Keratinocyte (primary cell): ENCODE data around the gene PKNOX2. TPM values are rescaled to one million over a fixed set of nuclear protein-coding genes. Genes with fewer than 3 reads are reported as not detected.

Source experiments
- DNase-seq: peaks from one replicate; pipeline ENCODE4 v3.0.0-alpha.2; 2011; ENCODE audit warnings: low read depth, missing footprints, low spot score
- FAIRE-seq: peaks from 2 replicates; lab custom pipeline; 2011; peaks lifted over from hg19 to GRCh38; lab: Jason Lieb, UNC
- H2AFZ ChIP-seq: 2 replicates; pipeline ENCODE4 v1.6.0; 2012; ENCODE audit warnings: low read length, control low read depth, inconsistent platforms; ENCODE audit not compliant: control insufficient read depth
- H3K27ac ChIP-seq: 2 replicates; pipeline ENCODE4 v1.5.1; 2011; ENCODE audit warnings: low read length; ENCODE audit not compliant: control insufficient read depth, insufficient read depth
- H3K27me3 ChIP-seq: 3 replicates; pipeline ENCODE4 v1.6.0; 2011; ENCODE audit warnings: low read length; ENCODE audit not compliant: control insufficient read depth, insufficient read depth; ENCODE audit errors: extremely low read depth
- H3K36me3 ChIP-seq, 2 experiments: 2 replicates in 1 of 2; 3 replicates in 1 of 2; pipeline ENCODE4 v1.5.1; 2011; ENCODE audit warnings: low read length in 2 of 2, mild to moderate bottlenecking in 1 of 2; ENCODE audit not compliant: control insufficient read depth in 2 of 2, insufficient read depth in 2 of 2; ENCODE audit errors: extremely low read depth in 1 of 2
- H3K4me1 ChIP-seq: 3 replicates; pipeline ENCODE4 v1.5.1; 2011; ENCODE audit warnings: low read length; ENCODE audit not compliant: control insufficient read depth, insufficient read depth; ENCODE audit errors: extremely low read depth
- H3K4me2 ChIP-seq: 3 replicates; pipeline ENCODE4 v1.6.0; 2011; ENCODE audit warnings: low read depth, low read length; ENCODE audit not compliant: control insufficient read depth, insufficient read depth; ENCODE audit errors: extremely low read depth
- H3K4me3 ChIP-seq, 3 experiments: fragments of 200-600 bp in 1 of 3; sonication (generic) in 1 of 3; 2 replicates in 2 of 3; 3 replicates in 1 of 3; pipeline ENCODE4 v1.5.1; 2011 to 2016; ENCODE audit warnings: low read length in 3 of 3, mild to moderate bottlenecking in 3 of 3, control low read depth in 2 of 3, inconsistent platforms in 1 of 3, low read depth in 1 of 3, mixed read lengths in 1 of 3, mixed run types in 1 of 3, moderate library complexity in 1 of 3; ENCODE audit not compliant: control insufficient read depth in 2 of 3, insufficient read depth in 2 of 3; ENCODE audit errors: extremely low read depth in 1 of 3
- H3K79me2 ChIP-seq: 2 replicates; pipeline ENCODE4 v1.6.0; 2012; ENCODE audit warnings: low read length; ENCODE audit not compliant: control insufficient read depth, insufficient read depth
- H3K9ac ChIP-seq: 3 replicates; pipeline ENCODE4 v1.6.0; 2011; ENCODE audit warnings: low read length; ENCODE audit not compliant: control insufficient read depth, insufficient read depth; ENCODE audit errors: extremely low read depth
- H3K9me1 ChIP-seq: 3 replicates; pipeline ENCODE4 v1.6.0; 2011; ENCODE audit warnings: low read length; ENCODE audit not compliant: control insufficient read depth, insufficient read depth; ENCODE audit errors: extremely low read depth
- H3K9me3 ChIP-seq: 2 replicates; pipeline ENCODE4 v1.5.1; 2012; ENCODE audit warnings: low read depth, low read length; ENCODE audit not compliant: control insufficient read depth
- H4K20me1 ChIP-seq: 3 replicates; pipeline ENCODE4 v1.6.0; 2011; ENCODE audit warnings: low read length; ENCODE audit not compliant: control insufficient read depth, insufficient read depth; ENCODE audit errors: extremely low read depth
- CTCF ChIP-seq, 3 experiments: IDR thresholded peaks in 1 of 3; conservative IDR thresholded peaks in 1 of 3; optimal IDR thresholded peaks in 1 of 3; 2 replicates in 2 of 3; 3 replicates in 1 of 3; pipeline versions ENCODE3 to v1.5.1; 2011; ENCODE audit warnings: low read length in 3 of 3, mild to moderate bottlenecking in 3 of 3, moderate library complexity in 2 of 3, control low read depth in 1 of 3, inconsistent platforms in 1 of 3; ENCODE audit not compliant: insufficient read depth in 2 of 3; ENCODE audit errors: extremely low read depth in 1 of 3
- EZH2 ChIP-seq: IDR thresholded peaks from one replicate; pipeline ENCODE4 v1.6.1; 2012; ENCODE audit warnings: inconsistent platforms, mild to moderate bottlenecking, low read length, moderate library complexity
- dilution Hi-C: fragments of 300-500 bp; cut with MboI; formaldehyde crosslinking; loops from one replicate; pipeline ENCODE4 v1.7.0; 2020; ENCODE audit warnings: low sequenced_read_pairs; ENCODE audit not compliant: extremely low pct_ligation_motif_present
- polyA plus RNA-seq, 5 experiments: library from polyadenylated mRNA; depleted of rRNA in 3 of 5; stranded (reverse) in 3 of 5; stranded (forward) in 1 of 5; unstranded in 1 of 5; fragments of >200 nt; gene quantifications; 1 replicate in 1 of 5; 2 replicates in 3 of 5; 3 replicates in 1 of 5; pipeline versions ENCODE4 v1.2.1 to v1.2.3, GENCODE V29; 2011 to 2012; ENCODE audit warnings: missing spikeins in 2 of 5, low read depth in 1 of 5, low replicate concordance in 1 of 5

PKNOX2 gene
- polyA plus RNA-seq, 1 donor (not counting 4 experiments of a cell fraction or from before 2014, with no cell fraction given) = 0.05 TPM

GRCh38 chr11:125223901-125224361 is 59.4 kb downstream of the PKNOX2 start:
- DNase-seq = no peak
- no peaks in the 10 kb centered on the region for H3K9me1 ChIP-seq
- dilution Hi-C loops = no loop called here
- no peak overlapping the region for H3K9ac ChIP-seq
- no peak overlapping the region for H2AFZ ChIP-seq
- H4K20me1 ChIP-seq = no peaks in the 10 kb centered on the region
- no peaks in the 10 kb centered on the region for H3K36me3 ChIP-seq
- H3K27me3 ChIP-seq = peaks cover 7% of the 10 kb centered on the region
- no peaks in the 10 kb centered on the region for H3K79me2 ChIP-seq
- H3K4me2 ChIP-seq = no peak overlapping the region
- no peaks in the 10 kb centered on the region for H3K9me3 ChIP-seq
- FAIRE-seq = no peak
- no peak overlapping the region for H3K4me3 ChIP-seq
- H3K27ac ChIP-seq = no peak overlapping the region
- H3K4me1 ChIP-seq = no peaks in the 10 kb centered on the region
- TF ChIP-seq EZH2 (no peak), CTCF (optimal IDR thresholded peaks at IDR 0.05 in 1 of 3, IDR thresholded peaks at IDR 0.05 in 1 of 3, conservative IDR thresholded peaks at IDR 0.05 in 1 of 3; ENCODE audit: extremely low read depth in 1 of 3, insufficient read depth in 2 of 3, low read length in 3 of 3) (no peak)

GRCh38 chr11:125224391-125225021 is 60.0 kb downstream of the PKNOX2 start:
- Histone ChIP-seq H3K27ac (no peak overlapping the region), H3K27me3 (peaks cover 7% of the 10 kb centered on the region), H3K36me3 (no peaks in the 10 kb centered on the region), H3K4me2 (no peak overlapping the region), H3K4me1 (no peaks in the 10 kb centered on the region), H3K9me1 (no peaks in the 10 kb centered on the region), H3K9ac (no peak overlapping the region), H3K9me3 (no peaks in the 10 kb centered on the region), H3K4me3 (no peak overlapping the region), H2AFZ (no peak overlapping the region), H4K20me1 (no peaks in the 10 kb centered on the region), H3K79me2 (no peaks in the 10 kb centered on the region)
- DNase-seq = no peak
- dilution Hi-C loops = no loop called here
- TF ChIP-seq EZH2 (no peak), CTCF (optimal IDR thresholded peaks at IDR 0.05 in 1 of 3, IDR thresholded peaks at IDR 0.05 in 1 of 3, conservative IDR thresholded peaks at IDR 0.05 in 1 of 3; ENCODE audit: extremely low read depth in 1 of 3, insufficient read depth in 2 of 3, low read length in 3 of 3) (peak; percentile 20 to 48 (median 25))
- no peak for FAIRE-seq
